ENCODE measurements around the gene CXCL5. TPM values are rescaled to one million over a fixed set of nuclear protein-coding genes. Genes with fewer than 3 reads are reported as not detected.
"Not testable (repeated sequence)": the region's sequence is repeated elsewhere in the genome, so short reads cannot be mapped to it uniquely, and the experiment has no call there.

CXCL5 gene
- polyA plus RNA-seq, 1 donor = 0.12 TPM

DNA sequence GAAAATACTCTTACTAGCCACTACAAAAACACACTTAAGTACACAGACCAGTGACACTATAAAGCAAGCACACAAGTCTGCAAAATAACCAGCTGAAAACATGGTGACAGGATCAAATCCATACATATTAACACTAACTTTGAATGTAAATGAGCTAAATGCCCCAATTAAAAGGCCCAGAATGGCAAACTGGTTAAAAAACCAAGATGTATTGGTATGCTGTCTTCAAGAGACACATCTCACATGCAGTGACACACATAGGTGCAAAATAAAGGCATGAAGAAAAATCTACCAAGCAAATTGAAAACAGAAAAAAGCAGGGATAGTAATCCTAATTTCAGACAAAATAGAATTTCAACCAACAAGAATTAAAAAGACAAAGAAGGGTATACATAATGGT lies 27.5 kb downstream of the CXCL5 start:
- DNase-seq = no peak

DNA sequence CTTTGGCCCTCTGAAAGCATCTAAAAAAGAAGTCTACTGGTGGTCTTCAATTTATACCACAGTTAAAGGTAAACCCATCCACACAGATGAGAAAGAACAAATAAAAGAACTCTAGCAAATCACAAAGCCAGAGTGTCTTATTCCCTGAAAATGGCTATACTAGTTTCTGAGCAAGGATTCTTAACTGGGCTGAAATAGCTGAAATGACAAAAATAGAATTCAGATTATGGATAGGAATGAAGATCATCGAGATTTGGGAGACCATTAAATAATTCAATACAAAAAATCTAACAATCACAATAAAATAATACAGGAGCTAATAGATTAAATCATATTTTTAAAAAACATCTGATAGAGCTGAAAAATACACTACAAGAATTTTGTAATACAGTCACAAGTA lies 28.5 kb downstream of the CXCL5 start:
- no peak for DNase-seq

- no peak for DNase-seq
These were observed 30.6 kb downstream of the CXCL5 start for GRCh38 chr4:73967866-73968265.

DNA sequence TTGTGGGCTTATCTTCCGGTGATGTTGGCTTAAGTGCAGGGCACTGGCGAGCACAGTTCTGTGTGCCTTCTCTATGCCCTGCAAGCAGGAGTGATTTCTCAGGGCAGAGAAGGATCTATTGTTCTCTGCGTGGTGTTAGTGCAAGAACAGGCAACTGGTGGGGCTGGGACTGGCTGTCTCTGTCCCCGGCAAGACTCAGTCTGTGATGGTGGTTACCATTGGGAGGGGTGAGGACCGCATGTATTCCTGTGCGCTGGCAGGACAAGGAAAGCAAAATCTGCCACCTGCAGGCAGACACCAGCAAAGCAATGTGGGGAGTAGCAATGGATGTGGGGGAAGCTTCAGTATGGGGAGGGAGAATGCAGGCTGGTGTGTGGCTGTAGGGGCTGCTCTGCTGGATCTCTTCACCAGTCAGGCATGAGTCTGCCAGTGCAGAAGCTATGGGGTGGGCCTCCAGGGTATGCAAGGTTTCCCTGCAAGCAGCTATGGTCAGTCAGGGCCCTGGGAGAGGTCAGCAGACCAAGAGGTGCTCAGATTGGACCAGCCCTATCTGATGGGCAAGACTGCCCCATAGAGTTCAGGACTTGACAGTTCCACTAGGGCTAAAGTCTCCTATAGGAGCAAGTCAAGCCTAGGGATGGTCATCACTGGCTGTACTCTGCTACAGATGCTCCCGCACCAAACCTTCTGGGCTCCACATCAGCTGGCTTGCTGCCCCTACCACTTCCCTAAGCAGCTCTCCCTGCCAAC lies 33.4 kb downstream of the CXCL5 start:
- no peak for DNase-seq

DNA sequence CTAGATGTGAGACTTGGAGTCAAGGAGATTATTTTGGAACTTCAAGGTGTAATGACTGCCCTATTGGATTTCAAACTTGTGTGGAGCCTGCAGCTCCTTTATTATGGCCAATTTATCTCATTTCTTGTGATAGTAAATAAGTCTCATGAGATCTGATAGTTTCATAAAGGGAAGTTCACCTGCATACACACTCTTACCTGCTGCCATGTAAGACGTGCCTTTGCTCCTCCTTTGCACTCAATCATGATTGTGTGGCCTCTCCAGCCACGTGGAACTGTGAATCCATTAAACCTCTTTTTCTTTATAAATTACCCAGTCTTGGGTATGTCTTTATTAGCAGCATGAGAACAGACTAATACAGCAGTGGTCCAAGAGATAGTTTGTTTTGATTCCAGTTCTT lies 35.8 kb downstream of the CXCL5 start:
- no peak for DNase-seq

- DNase-seq = not testable (repeated sequence)
These were observed 39.4 kb downstream of the CXCL5 start for GRCh38 chr4:73959041-73959440.

GRCh38 chr4:73952352-73952751 lies 46.1 kb downstream of the CXCL5 start:
- DNase-seq = no peak

- DNase-seq = not testable (repeated sequence)
These were observed 48.0 kb downstream of the CXCL5 start for GRCh38 chr4:73950376-73950920.

DNA sequence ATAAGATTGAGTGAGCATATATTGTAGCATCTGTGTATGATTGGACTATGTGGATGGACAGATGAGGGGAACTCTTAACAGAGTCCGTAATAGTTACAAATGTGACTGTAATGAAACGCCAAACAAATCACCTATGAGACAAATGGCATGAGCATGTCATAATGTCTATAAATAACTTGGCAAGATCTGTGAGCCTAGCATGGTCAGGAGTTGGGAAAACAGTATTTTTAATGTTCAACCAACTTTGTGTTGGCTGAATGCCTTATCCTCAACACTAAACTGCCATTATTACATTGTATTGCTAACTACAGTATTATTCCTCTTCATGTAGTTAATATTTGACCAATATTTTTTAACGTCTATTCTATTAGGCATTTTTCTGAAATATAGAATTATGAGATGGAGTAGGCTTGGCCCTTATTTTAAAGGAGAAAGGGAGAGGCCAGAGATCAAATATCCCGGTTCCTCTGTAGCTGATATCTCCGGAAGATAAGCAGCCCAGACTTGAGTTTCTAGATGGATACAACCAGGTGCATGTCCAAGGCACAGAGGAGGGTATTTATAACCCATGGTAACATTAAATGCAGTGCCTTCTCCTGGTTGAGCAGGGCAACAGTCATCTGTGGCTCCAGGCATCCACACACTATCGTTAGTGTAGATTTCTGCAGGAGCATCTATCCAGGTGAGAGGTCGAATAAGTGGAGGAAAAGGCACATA lies 49.3 kb downstream of the CXCL5 start:
- DNase-seq = no peak

- no peak for DNase-seq
These were observed 50.2 kb downstream of the CXCL5 start for GRCh38 chr4:73948291-73948690.

DNA sequence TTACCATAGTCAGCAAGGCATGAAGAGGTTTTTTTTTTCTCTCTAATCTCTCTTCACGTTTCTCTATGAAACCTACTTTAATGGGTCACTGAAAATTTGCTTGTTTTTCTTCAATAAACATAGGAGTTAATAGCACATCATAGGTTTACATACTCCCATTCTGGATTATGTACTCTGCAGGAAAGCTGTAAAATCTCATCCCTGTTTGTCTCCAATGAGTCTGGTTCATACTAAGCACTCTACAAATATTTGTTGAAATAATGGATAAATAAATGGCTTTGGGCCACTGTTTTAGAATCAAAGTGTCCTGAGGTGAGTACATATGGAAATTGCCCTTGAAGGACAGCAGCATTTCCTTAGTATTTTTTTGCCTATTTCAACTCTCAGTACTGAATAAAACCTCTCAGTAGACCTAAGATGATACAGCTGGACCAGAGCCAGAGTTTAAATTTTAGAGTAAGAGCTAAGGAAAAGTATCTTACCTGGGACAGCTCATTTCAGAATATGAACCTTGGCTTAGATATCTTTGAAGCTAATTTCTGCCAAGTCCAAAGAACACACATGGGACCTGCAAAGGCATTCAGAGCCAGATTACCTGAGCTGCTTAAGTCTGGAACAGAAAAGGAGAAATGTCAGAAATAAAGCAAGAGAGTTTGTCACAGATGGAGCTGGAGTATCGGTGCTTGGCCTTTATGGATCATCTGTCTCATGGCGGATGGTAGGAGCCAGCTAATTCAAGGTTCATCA lies 51.1 kb downstream of the CXCL5 start:
- DNase-seq = no peak

DNA sequence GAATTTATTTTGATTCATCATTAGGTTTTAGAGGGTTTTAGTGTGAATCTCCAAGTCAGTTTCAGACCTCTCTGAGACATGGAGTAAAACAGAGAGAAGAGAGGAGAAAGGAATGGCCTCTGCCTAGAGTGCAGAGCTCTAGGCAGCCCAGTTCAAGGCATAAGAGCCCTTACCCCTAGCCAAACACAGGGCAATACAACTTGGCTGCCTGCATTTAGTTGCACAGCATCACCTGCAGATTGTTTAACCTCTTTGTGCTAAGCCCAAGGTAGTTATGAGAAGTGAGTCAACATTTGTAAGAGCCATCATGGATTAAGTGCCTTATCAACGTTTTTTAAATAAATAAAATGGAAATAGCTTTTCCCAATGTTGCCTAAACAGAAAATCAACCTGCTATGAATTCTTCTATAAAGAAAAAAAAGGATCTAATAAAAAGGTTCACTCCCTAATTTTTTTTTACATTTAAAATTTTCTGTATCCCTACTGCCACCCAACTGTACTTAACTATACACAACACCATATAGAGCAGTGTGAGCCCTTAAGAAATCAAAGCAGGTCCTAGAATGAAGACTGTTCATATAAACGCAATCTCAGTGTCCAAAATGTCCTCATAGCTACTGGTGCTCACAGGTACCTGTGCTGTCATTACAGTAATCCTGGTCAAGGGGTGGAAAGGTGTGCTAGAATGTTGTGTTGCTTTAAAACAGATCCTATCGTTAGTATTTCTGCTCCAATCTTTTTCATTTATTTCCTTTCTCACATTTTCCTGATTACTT lies 52.6 kb downstream of the CXCL5 start:
- DNase-seq = no peak

Other genes with a start within 250 kb of the CXCL5 start
- not detected for gene CXCL6, start 162.0 kb downstream of the CXCL5 start, polyA plus RNA-seq (ENCODE audit: insufficient read length)
- not detected for gene PF4V1, start 145.4 kb downstream of the CXCL5 start, polyA plus RNA-seq (ENCODE audit: insufficient read length)
- gene CXCL1, start 129.3 kb downstream of the CXCL5 start, polyA plus RNA-seq (ENCODE audit: insufficient read length) = 0.50 TPM
- 3.4 TPM for gene PF4, start 16.6 kb downstream of the CXCL5 start, polyA plus RNA-seq (ENCODE audit: insufficient read length)
- 14.8 TPM for gene PPBP, start 10.5 kb downstream of the CXCL5 start, polyA plus RNA-seq (ENCODE audit: insufficient read length)
- 0.15 TPM for gene CXCL3, start 40.0 kb upstream of the CXCL5 start, polyA plus RNA-seq (ENCODE audit: insufficient read length)
- 0.38 TPM for gene CXCL2, start 100.5 kb upstream of the CXCL5 start, polyA plus RNA-seq (ENCODE audit: insufficient read length)
- 25.6 TPM for gene MTHFD2L, start 159.4 kb upstream of the CXCL5 start, polyA plus RNA-seq (ENCODE audit: insufficient read length)

Data from left kidney (tissue), 2 donors.